Fibroblast of lung (primary cell): ENCODE data around the gene INMT.

Experiments used
- CTCF ChIP-seq, 2 donors: IDR thresholded peaks in 1 of 2; conservative IDR thresholded peaks in 1 of 2; 1 replicate in 1 of 2; 2 replicates in 1 of 2; pipeline ENCODE4 v1.5.1; 2011 to 2012; ENCODE audit warnings: low read length in 2 of 2, control low read depth in 1 of 2, inconsistent platforms in 1 of 2, low read depth in 1 of 2, mild to moderate bottlenecking in 1 of 2
- EZH2 ChIP-seq: IDR thresholded peaks from 2 replicates; pipeline ENCODE4 v1.5.1; 2012; ENCODE audit warnings: low read length, control low read depth, mild to moderate bottlenecking; ENCODE audit errors: missing control alignments

- TF ChIP-seq CTCF (conservative IDR thresholded peaks at IDR 0.05 in 1 of 2, IDR thresholded peaks at IDR 0.05 in 1 of 2; ENCODE audit: low read depth in 1 of 2, low read length in 2 of 2): no peak
- TF ChIP-seq EZH2: no peak
Measured at GRCh38 chr7:30730996-30731395, 20.9 kb upstream of the INMT start.
